HFFc6 (cell line): ENCODE data around the gene PCDH15. TPM values are rescaled to one million over a fixed set of nuclear protein-coding genes. Genes with fewer than 3 reads are reported as not detected.

Experiments used
- DNase-seq: peaks from one replicate; pipeline ENCODE4 v3.0.0-alpha.2; 2018
- H3K27ac Mint-ChIP-seq: 2 replicates; pipeline ENCODE4 v1.8.0; 2020; ENCODE audit warnings: mild to moderate bottlenecking, mixed read lengths
- H3K27me3 Mint-ChIP-seq: 2 replicates; pipeline ENCODE4 v1.8.0; 2021; ENCODE audit warnings: mild to moderate bottlenecking, moderate library complexity, mixed read lengths; ENCODE audit not compliant: insufficient read depth
- H3K36me3 Mint-ChIP-seq: 2 replicates; pipeline ENCODE4 v1.8.0; 2021; ENCODE audit warnings: low read depth, mixed read lengths
- H3K4me1 Mint-ChIP-seq: 2 replicates; pipeline ENCODE4 v1.8.0; 2020; ENCODE audit warnings: low read depth, mixed read lengths
- H3K4me3 Mint-ChIP-seq: 2 replicates; pipeline ENCODE4 v1.8.0; 2020; ENCODE audit warnings: mild to moderate bottlenecking, moderate library complexity, mixed read lengths
- H3K9me3 Mint-ChIP-seq: 2 replicates; pipeline ENCODE4 v1.8.0; 2020; ENCODE audit warnings: mild to moderate bottlenecking, mixed read lengths
- total RNA-seq, 6 experiments: library from RNA; stranded (reverse); fragmentation: NEBNext Ultra II Directional; extraction: Animal tissue kit (Norgen Biotek cat#: 25700); gene quantifications; 2 replicates in 1 of 6; 3 replicates in 5 of 6; pipeline ENCODE4 v1.2.3, GENCODE V29; 2021
- TF ChIP-seq, protein P1 (sequence below): fragments of 200-600 bp; sonication (generic); IDR thresholded peaks from 2 replicates; pipeline ENCODE4 v1.5.0; 2021; ENCODE audit warnings: antibody characterized with exemption, mild to moderate bottlenecking

PCDH15 gene
- total RNA-seq, 6 experiments from 2014 or later = not detected

DNA sequence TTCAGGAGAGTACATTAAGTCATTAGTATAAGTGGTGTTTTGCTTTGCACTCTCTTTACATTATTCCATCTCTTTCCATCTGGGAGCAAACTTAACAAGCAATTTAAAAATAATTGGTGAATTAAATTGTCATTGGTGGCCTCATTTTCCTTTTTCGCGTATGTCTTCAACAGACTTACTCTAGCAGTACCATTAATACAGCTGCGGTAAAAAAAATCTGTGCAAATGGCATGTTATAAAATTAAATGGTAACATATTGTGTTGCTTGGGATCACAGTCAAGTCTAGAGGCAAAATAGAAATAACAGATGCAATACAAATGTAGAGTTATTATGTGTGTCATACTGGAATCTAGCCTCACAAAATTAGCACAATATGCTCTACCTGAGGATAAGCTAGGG lies 322.4 kb downstream of the PCDH15 start:
- no peak for DNase-seq

DNA sequence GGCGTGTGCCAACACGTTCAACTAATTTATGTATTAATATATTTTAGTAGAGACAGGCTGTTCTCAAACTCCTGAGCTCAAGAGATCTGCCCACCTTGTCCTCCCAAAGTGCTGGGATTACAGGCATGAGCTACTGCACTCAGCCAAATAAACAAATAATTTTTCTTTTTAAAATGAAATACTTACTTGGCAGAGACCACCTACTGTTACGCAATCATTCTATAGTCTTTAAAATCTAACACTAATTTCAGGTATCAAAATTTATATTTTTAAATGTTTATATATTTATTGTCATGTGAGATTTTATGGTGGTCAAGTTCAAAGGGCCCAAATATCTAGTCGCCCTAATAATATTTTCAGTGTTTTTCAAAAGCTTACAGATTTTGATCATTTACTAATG lies 323.3 kb downstream of the PCDH15 start:
- Mint-ChIP-seq H3K36me3 (no peaks in the 10 kb centered on the region), H3K9me3 (peaks cover 9% of the 10 kb centered on the region), H3K27ac (no peak overlapping the region), H3K4me1 (no peaks in the 10 kb centered on the region), H3K4me3 (no peak overlapping the region), H3K27me3 (no peaks in the 10 kb centered on the region)
- DNase-seq = no peak
- TF ChIP-seq, protein P1, sequence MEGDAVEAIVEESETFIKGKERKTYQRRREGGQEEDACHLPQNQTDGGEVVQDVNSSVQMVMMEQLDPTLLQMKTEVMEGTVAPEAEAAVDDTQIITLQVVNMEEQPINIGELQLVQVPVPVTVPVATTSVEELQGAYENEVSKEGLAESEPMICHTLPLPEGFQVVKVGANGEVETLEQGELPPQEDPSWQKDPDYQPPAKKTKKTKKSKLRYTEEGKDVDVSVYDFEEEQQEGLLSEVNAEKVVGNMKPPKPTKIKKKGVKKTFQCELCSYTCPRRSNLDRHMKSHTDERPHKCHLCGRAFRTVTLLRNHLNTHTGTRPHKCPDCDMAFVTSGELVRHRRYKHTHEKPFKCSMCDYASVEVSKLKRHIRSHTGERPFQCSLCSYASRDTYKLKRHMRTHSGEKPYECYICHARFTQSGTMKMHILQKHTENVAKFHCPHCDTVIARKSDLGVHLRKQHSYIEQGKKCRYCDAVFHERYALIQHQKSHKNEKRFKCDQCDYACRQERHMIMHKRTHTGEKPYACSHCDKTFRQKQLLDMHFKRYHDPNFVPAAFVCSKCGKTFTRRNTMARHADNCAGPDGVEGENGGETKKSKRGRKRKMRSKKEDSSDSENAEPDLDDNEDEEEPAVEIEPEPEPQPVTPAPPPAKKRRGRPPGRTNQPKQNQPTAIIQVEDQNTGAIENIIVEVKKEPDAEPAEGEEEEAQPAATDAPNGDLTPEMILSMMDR = no peak

More for the DNA sequence above, 322.4 kb downstream of the PCDH15 start:
- Mint-ChIP-seq H3K27me3 (no peaks in the 10 kb centered on the region), H3K4me3 (no peak overlapping the region), H3K4me1 (no peaks in the 10 kb centered on the region), H3K9me3 (peaks cover 11% of the 10 kb centered on the region), H3K36me3 (no peaks in the 10 kb centered on the region), H3K27ac (no peak overlapping the region)
- TF ChIP-seq, protein P1 = no peak

DNA sequence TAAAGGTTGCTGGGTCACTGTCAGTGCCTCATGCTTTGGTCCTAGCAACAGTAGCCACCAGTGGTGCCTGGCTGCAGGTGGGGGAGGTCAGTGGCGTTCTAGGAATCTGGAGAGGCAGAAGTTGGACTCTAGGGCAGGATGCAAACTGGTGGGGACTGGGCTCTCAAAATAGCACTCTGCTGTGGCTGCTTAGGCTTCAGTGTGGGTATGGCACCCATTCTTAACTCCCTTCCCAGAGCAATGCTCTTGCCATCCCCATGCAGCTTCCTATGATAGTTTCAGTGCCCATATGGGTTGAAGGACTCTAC lies 330.8 kb downstream of the PCDH15 start:
- Mint-ChIP-seq H3K4me3 (no peak overlapping the region), H3K36me3 (no peaks in the 10 kb centered on the region), H3K27ac (no peak overlapping the region), H3K4me1 (no peaks in the 10 kb centered on the region), H3K27me3 (no peaks in the 10 kb centered on the region), H3K9me3 (peaks cover 32% of the 10 kb centered on the region)
- TF ChIP-seq, protein P1 = no peak
- no peak for DNase-seq

DNA sequence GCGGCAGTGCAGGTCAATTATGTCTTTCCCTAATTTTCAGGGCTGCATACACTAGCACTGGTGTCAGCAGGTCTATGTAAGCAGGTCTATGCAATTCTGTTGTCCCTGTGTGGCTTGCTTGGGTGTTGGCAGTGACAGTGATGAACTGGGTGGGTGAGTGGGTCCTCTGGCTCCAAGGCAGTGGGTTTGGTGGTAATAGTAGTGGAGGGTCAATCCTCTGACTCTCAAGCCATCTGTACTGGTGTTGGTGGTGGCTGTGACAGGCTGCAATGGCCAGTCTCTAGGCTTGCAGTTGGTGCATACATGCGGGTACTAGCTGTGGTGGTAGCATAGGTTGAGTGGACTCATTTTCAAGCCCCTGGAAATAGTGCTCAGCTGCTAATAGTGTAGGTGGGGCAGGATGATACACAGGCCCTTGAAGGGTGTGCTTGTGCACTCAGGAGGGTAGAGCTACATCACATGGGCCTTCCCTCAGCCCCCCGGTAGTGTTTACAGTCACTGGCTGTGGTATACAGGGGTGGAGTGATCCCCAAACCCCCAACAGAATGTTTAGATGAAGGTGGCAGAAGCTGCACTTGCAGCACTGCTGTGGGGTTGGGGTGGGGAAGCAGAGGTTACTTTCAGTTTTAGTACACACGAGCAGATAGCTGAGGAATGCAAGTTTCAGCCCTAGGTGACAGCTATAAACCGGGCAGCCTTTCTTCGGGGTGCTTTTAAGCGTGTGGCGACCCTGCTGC lies 331.3 kb downstream of the PCDH15 start:
- Mint-ChIP-seq H3K4me3 (no peak overlapping the region), H3K9me3 (peaks cover 32% of the 10 kb centered on the region), H3K4me1 (no peaks in the 10 kb centered on the region), H3K36me3 (no peaks in the 10 kb centered on the region), H3K27ac (no peak overlapping the region), H3K27me3 (no peaks in the 10 kb centered on the region)
- no peak for DNase-seq
- TF ChIP-seq, protein P1 = no peak

DNA sequence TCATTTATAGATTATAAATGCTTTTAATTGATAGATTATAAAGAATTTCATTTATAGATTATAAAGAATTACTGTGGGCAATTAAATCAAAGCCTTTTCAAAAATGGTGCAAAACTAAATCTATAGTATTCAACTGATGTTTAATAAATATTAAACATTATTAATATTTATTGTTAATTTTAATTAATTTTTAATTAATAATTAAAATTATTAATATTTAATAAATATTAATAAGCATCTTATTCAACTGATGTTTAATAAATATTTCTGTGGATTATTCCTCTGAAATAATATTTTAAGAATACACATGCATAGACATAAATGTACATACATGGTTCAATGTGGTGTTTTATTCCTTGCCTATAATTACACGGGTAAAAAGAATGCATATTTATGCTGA lies 346.8 kb downstream of the PCDH15 start:
- no peaks in the 10 kb centered on the region; the same call in 1 of the 2 replicates for H3K27me3 Mint-ChIP-seq
- no peak for DNase-seq
- no peaks in the 10 kb centered on the region for H3K36me3 Mint-ChIP-seq
- H3K4me1 Mint-ChIP-seq = no peaks in the 10 kb centered on the region
- peaks cover 36% of the 10 kb centered on the region for H3K9me3 Mint-ChIP-seq
- TF ChIP-seq, protein P1 = no peak
- H3K4me3 Mint-ChIP-seq = no peak overlapping the region
- H3K27ac Mint-ChIP-seq = no peak overlapping the region
